ENCODE data around the gene TMOD1.

TMOD1 gene

GRCh38 chr9:97640325-97640724, 138.9 kb downstream of the TMOD1 start:
- TF ChIP-seq REST (IDR thresholded peaks at IDR 0.05; ENCODE audit: insufficient read depth in 1 of 2, low read depth in 2 of 2, low read length in 2 of 2) = no peak
- TF ChIP-seq TAF1 (IDR thresholded peaks at IDR 0.05; ENCODE audit: borderline replicate concordance, insufficient read depth, low read length) = no peak
- no peak for TF ChIP-seq FOXP2 (optimal IDR thresholded peaks at IDR 0.05; ENCODE audit: borderline replicate concordance, extremely low read depth, extremely low read length, insufficient read depth)
- TF ChIP-seq POLR2AphosphoS5 (IDR thresholded peaks at IDR 0.05; ENCODE audit: low read depth, low read length) = no peak
- no peak for TF ChIP-seq SIN3A (IDR thresholded peaks at IDR 0.05; ENCODE audit: borderline replicate concordance, insufficient read depth, low read length)

- TF ChIP-seq POLR2AphosphoS5 (IDR thresholded peaks at IDR 0.05; ENCODE audit: low read depth, low read length) = no peak
Measured at GRCh38 chr9:97645720-97646119, 144.3 kb downstream of the TMOD1 start.

GRCh38 chr9:97647996-97648395, 146.5 kb downstream of the TMOD1 start:
- no peak for TF ChIP-seq POLR2AphosphoS5 (IDR thresholded peaks at IDR 0.05; ENCODE audit: low read depth, low read length)
- TF ChIP-seq TAF1 (IDR thresholded peaks at IDR 0.05; ENCODE audit: borderline replicate concordance, insufficient read depth, low read length) = no peak
- no peak for TF ChIP-seq REST (IDR thresholded peaks at IDR 0.05; ENCODE audit: insufficient read depth in 1 of 2, low read depth in 2 of 2, low read length in 2 of 2)
- TF ChIP-seq SIN3A (IDR thresholded peaks at IDR 0.05; ENCODE audit: borderline replicate concordance, insufficient read depth, low read length) = no peak

Measured in PFSK-1 (cell line).